HUDEP-2 (cell line): ENCODE results near the gene TENM4.

Source experiments
- DNase-seq, 76 experiments: peaks; one replicate each; lab custom pipeline; 2025; ENCODE audit not compliant: unreplicated experiment in 76 of 76; lab: John Stamatoyannopoulos, UW

TENM4 gene

DNA sequence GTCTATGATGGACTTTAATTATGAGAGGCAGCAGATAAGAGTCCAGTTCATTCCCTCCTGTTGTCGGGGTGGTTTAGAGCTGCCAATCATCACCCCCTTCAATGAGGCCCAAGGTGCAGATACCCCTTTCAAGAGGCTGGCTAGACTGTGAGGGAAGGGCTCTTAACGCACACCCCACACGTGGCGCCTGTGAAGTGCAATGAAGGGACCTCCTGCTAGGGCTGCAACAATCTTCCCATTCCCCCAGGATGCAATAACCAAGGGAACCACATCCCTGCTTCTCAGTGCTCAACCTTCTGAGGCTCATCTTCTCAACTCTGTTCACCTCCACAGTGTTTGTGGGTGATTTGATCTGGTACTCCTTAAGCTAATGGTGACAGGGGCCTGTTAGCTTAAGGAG is 19.0 kb downstream of the TENM4 start:
- no peak for DNase-seq

- DNase-seq = no peak
Observed at GRCh38 chr11:79419120-79419519, 21.7 kb downstream of the TENM4 start.

GRCh38 chr11:79418241-79418640 is 22.6 kb downstream of the TENM4 start:
- no peak for DNase-seq

- no peak for DNase-seq
Observed at GRCh38 chr11:79417069-79417920, 23.5 kb downstream of the TENM4 start.

GRCh38 chr11:79415912-79416311 is 24.9 kb downstream of the TENM4 start:
- no peak for DNase-seq

DNA sequence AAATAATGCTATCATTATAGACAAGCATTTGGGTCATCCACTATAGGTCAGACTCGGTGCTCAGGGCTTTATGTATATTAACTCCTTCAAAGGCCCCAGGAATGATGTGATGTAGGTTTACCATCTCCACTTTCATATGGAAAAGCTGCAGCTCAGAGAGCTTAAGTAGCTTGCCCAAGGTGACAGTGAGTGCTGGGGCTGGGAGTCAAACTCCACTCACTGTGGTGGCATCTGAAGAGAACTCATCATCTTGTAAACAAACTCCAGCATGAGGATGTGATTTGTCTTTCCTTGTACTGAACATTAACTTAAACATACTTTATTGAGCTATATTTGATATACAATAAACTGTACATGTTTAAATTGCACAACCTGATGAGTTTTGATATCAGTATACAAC is 25.4 kb downstream of the TENM4 start:
- no peak for DNase-seq

DNA sequence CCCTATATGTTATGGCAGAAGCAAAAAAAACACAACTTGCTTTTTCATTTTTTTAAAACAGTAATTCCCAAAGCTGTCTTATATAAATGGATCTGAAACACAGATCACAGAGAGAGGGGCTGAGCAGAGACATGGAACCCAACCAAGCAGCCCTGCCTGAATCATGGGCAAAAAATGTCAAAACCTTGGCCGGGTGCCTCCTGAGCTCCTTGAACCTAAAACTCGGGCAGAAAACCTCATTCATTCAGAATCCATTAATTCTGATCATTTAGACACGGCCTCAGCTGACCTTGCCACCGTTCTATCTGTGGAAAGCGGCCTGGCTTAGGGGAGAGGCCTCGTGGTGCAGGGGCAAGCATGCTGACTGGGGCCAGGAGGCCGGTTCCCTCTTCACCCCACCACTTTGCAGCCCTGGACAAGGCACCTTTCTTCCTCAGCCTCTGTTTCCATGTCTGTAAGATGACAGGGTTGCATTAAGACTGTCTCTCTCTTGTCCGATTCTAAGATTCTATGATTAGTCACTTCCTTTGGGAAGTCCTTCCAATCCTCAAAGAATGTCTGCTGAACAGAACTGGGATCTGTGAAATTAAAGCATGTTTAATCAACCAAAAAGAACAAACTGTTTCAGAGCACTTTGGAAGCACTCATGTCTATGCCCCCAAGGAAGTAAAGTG is 26.0 kb downstream of the TENM4 start:
- no peak for DNase-seq

GRCh38 chr11:79414041-79414440 is 26.8 kb downstream of the TENM4 start:
- DNase-seq = no peak

GRCh38 chr11:79413268-79413667 is 27.6 kb downstream of the TENM4 start:
- DNase-seq = no peak

- DNase-seq = no peak
Observed at GRCh38 chr11:79412761-79413160, 28.1 kb downstream of the TENM4 start.

DNA sequence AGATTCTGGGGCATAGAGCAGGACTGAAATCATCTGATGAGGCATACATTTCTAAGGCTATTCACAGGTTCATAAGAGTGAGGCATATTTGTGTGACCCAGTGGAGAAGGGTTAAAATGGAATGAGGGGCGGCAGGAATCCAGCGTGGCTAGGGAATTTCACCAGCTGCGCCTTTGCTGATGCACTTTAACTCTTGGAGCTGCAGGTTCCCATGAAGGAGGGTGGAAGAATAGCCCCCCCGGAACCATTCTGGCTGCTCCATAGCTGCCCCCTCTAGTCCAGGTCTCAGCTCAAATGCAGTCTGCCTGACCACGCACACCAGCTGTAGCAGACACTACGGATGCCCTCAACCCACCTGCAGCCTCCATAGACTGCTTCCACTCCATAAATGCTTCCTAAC is 31.5 kb downstream of the TENM4 start:
- DNase-seq = no peak

DNA sequence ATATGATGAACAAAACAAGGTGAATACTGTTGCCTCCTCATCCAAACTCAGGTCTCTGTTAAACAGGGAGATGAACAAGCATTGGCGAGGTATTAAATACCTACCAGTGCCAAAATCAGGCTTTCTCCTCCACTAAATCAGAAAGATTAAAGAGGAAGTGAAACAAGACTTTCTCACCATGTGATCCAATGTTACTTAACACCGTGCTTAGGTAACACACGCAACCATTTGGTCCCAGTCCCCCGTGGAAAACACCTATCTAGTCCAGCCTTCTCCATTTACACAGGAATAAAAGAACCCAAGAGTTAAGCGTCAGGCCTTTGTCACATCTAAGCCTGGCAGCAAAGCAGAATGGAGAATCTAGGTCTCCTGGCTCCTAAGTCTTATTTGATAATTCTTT is 34.5 kb downstream of the TENM4 start:
- DNase-seq = no peak

DNA sequence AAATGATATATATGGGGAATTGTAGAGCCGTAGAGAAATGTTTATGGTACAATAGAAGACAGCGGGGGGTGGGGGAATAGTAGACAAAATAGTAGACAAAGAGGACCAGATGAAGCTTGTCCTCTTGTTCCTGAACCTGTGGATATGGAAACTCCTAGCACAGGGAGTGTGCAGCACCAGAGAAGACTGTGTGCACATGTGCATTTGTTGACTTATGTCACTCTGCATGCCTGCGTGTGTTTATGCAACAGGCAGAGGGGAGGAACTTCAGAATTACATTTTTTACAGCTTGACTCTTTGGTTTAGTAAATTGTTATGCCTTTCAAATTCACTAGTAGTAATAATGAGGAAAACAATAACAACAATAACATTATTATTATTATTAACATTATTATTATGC is 36.0 kb downstream of the TENM4 start:
- no peak for DNase-seq

DNA sequence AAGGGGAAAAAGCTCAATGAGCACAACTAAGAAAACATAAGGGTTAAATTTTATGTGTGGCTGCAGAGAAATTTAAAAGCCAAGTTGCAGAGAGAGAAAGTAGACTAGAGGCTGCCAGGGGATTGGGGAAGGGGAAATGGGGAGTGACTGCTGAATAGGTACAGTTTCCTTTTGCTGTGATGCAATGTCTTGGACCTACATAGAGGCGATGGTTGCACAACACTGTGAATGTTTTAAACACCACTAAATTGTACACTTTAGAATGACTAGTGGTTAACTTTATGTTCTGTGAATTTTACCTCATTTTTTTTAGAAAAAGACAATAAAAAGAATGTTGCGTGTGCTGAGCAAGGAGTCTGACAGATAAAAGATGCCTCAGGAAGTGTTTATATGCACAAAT is 36.5 kb downstream of the TENM4 start:
- DNase-seq = no peak

- no peak for DNase-seq
Observed at GRCh38 chr11:79403839-79404238, 37.0 kb downstream of the TENM4 start.

- no peak for DNase-seq
Observed at GRCh38 chr11:79402912-79403311, 37.9 kb downstream of the TENM4 start.

DNA sequence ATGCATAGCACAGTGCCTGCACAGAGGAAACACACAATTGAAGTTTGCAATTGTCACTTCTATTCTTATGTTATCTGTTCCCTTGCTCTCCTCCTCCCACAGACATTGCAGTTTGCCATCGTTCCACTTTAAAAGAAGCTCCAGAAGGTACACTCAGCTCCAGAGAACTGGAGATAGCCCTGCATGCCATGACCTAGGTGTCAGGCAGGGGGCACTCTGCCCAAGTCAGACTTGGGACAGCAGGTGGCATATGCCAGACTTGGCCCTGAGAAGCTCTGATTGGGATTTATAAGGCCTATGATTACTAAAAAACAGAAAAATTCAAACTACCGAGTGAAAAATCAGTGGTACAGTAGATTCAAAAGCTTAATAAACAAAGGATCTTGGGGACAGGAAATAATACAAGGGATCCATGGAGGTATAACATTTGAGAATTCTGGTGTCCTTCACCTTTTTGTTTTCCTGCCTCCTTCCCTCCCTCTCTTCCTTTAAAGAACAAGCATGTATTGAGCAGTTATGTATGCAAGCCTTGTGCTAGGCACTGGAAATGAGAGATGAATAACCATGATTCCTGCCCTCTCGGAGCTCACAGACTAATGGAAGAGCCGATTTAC is 40.0 kb downstream of the TENM4 start:
- DNase-seq = peak in 17 of 76 experiments; percentile 1 to 31 (median 9)

GRCh38 chr11:79400206-79400605 is 40.6 kb downstream of the TENM4 start:
- no peak for DNase-seq

DNA sequence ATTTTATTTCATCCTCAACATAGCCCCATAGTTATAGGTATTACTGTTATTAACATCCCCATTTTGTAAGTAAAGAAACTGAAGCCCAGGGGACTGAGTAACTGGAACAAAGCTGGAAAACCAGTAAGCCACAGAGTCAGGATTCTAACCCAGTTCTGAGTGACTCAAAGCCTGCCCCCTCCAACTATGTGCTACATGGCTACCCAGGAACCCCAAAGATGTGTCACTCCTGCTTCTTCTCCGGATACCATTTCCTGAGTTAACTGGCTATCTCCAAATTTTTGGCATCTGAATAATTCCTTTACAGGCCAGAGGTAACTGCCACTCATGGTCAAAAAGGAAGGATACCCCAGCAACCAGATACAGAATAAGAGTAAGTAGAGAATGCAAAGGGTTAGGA is 43.6 kb downstream of the TENM4 start:
- DNase-seq = no peak

- DNase-seq = no peak
Observed at GRCh38 chr11:79396674-79397073, 44.2 kb downstream of the TENM4 start.

DNA sequence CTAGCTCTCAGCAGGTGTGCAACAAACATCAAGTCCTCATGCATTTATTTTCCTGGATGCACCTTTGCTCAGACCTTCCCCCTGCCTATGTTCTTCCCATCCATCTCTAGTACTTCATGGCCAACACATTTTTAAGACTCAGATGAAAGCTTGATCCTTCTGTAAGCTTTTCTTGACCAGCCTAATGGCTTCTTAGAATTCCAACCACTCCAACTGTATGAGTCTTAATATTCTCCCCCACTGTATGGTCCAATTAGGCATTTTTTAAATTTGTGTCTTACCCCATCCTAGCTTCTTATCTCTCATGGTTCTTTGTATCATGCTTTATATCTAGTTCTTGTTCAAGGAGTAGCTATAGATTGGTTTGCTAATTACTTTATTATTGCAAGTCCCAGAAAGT is 44.8 kb downstream of the TENM4 start:
- no peak for DNase-seq
